A673 (cell line): ENCODE results near the gene ANKRD44. TPM values are rescaled to one million over a fixed set of nuclear protein-coding genes. Genes with fewer than 3 reads are reported as not detected.

Experiments
- BruUV-seq: library from RNA; stranded (reverse); fragments of 400-500 nt; replicated peaks from 2 replicates; lab custom pipeline; 2021; lab: Mats Ljungman, UMichigan
- CTCF ChIA-PET: fragments of 300-600 bp; sonication (Branson Sonifier 250); formaldehyde crosslinking; loops from one replicate; lab custom pipeline; 2022; ENCODE audit warnings: antibody characterized with exemption; lab: Charles Lee
- POLR2A ChIA-PET: fragments of 300-600 bp; sonication (Branson Sonifier 250); formaldehyde crosslinking; loops from one replicate; lab custom pipeline; 2022; ENCODE audit warnings: antibody characterized with exemption; ENCODE audit not compliant: low non-redundant PET; lab: Charles Lee
- DNase-seq: peaks from one replicate; pipeline ENCODE4 v3.0.0-alpha.2; 2015; ENCODE audit warnings: low spot score
- H3K27ac ChIP-seq: fragments of 200-600 bp; sonication (generic); 2 replicates; pipeline ENCODE4 v1.5.1; 2016; ENCODE audit warnings: mixed run types, low read depth, mild to moderate bottlenecking, mixed read lengths, antibody characterized with exemption, low read length; ENCODE audit not compliant: poor library complexity, severe bottlenecking
- H3K27me3 ChIP-seq: fragments of 200-600 bp; sonication (generic); replicated peaks from 2 replicates; pipeline ENCODE4 v1.6.1; 2017; ENCODE audit warnings: mixed run types, low read depth, mild to moderate bottlenecking, mixed read lengths, antibody characterized with exemption, low read length; ENCODE audit not compliant: insufficient read depth, poor library complexity
- H3K36me3 ChIP-seq: fragments of 200-600 bp; sonication (generic); 2 replicates; pipeline ENCODE4 v1.6.1; 2016; ENCODE audit warnings: mixed run types, mild to moderate bottlenecking, mixed read lengths, antibody characterized with exemption, low read length; ENCODE audit not compliant: insufficient read depth, poor library complexity, severe bottlenecking
- H3K4me1 ChIP-seq: fragments of 200-600 bp; sonication (generic); 2 replicates; pipeline ENCODE4 v1.6.1; 2017; ENCODE audit warnings: mixed run types, mild to moderate bottlenecking, mixed read lengths, antibody characterized with exemption, low read length; ENCODE audit not compliant: insufficient read depth, poor library complexity, severe bottlenecking
- H3K4me3 ChIP-seq: fragments of 200-600 bp; sonication (generic); 2 replicates; pipeline ENCODE4 v1.5.1; 2016; ENCODE audit warnings: low read depth, mixed run types, mild to moderate bottlenecking, mixed read lengths, low read length; ENCODE audit not compliant: poor library complexity, severe bottlenecking
- H3K9me3 ChIP-seq: fragments of 200-600 bp; sonication (generic); 2 replicates; pipeline ENCODE4 v1.6.1; 2016; ENCODE audit warnings: mixed run types, low read depth, mild to moderate bottlenecking, mixed read lengths, antibody characterized with exemption, low read length; ENCODE audit not compliant: poor library complexity, severe bottlenecking
- CTCF ChIP-seq: fragments of 300-800, 200-600 bp; sonication (generic); conservative IDR thresholded peaks from 2 replicates; pipeline ENCODE4 v1.5.1; 2017; ENCODE audit warnings: low read depth, mild to moderate bottlenecking, antibody characterized with exemption, low read length, moderate library complexity, mixed read lengths
- EZH2 ChIP-seq: fragments of 200-600 bp; sonication (generic); IDR thresholded peaks from 2 replicates; pipeline ENCODE4 v1.6.1; 2017; ENCODE audit warnings: borderline replicate concordance, low read depth, mild to moderate bottlenecking, mixed read lengths, antibody characterized with exemption, low read length; ENCODE audit not compliant: poor library complexity, severe bottlenecking
- intact Hi-C: fragments of 100-400 bp; cut with micrococcal nuclease; formaldehyde crosslinking; loops from one replicate; pipeline ENCODE4 v1.10.0; 2022; ENCODE audit not compliant: unreplicated experiment
- total RNA-seq: library from RNA; stranded (reverse); gene quantifications from 2 replicates; pipeline ENCODE4 v1.2.3, GENCODE V29; 2021

Gene ANKRD44
- total RNA-seq, 1 experiment from 2014 or later = 17.0 TPM

- BruUV-seq = no TSS peak
- Histone ChIP-seq H3K9me3 (no peaks in the 10 kb centered on the region), H3K4me3 (peak overlapping the region; percentile 61), H3K36me3 (no peaks in the 10 kb centered on the region), H3K27me3 (no peaks in the 10 kb centered on the region), H3K27ac (no peak overlapping the region), H3K4me1 (peaks cover 16% of the 10 kb centered on the region)
- no peak for TF ChIP-seq EZH2
- no peak for TF ChIP-seq CTCF
- intact Hi-C loops = loop anchor here (2.0 to 5.0 kb wide), 2 partner anchors 119 to 197 kb away; no protein-coding TSS in a partner anchor
- CTCF ChIA-PET = no interaction called here
- DNase-seq = peak; percentile 22
- POLR2A ChIA-PET = interaction anchor here (0.6 kb wide), 1 partner anchor 8 kb away, joined by 3 read pairs; no protein-coding TSS in a partner anchor
Observed at GRCh38 chr2:197309691-197310231, 819 bp downstream of the ANKRD44 start.

- CTCF ChIA-PET = no interaction called here
- intact Hi-C loops = no loop called here
- peaks cover 16% of the 10 kb centered on the region for H3K4me1 ChIP-seq
- no peak for TF ChIP-seq CTCF
- TF ChIP-seq EZH2 = no peak
- peak overlapping the region; percentile 61 for H3K4me3 ChIP-seq
- H3K9me3 ChIP-seq = no peaks in the 10 kb centered on the region
- no peak overlapping the region for H3K27ac ChIP-seq
- no peaks in the 10 kb centered on the region for H3K27me3 ChIP-seq
- no TSS peak for BruUV-seq
- no peaks in the 10 kb centered on the region for H3K36me3 ChIP-seq
- POLR2A ChIA-PET = interaction anchor here (0.5 to 0.6 kb wide), 2 partner anchors 9 to 138 kb away, joined by 3 read pairs; no protein-coding TSS in a partner anchor
- no peak for DNase-seq
Observed at GRCh38 chr2:197308996-197309690, 1.4 kb downstream of the ANKRD44 start.

- intact Hi-C loops = no loop called here
- TSS peak; percentile 32 for BruUV-seq
- H3K4me3 ChIP-seq = no peak overlapping the region
- peaks cover 16% of the 10 kb centered on the region for H3K4me1 ChIP-seq
- POLR2A ChIA-PET = interaction anchor here (0.5 kb wide), 1 partner anchor 138 kb away, joined by 3 read pairs; no protein-coding TSS in a partner anchor
- TF ChIP-seq EZH2 = no peak
- TF ChIP-seq CTCF = no peak
- H3K9me3 ChIP-seq = no peaks in the 10 kb centered on the region
- no peak for DNase-seq
- no peaks in the 10 kb centered on the region for H3K36me3 ChIP-seq
- no peak overlapping the region for H3K27ac ChIP-seq
- H3K27me3 ChIP-seq = no peaks in the 10 kb centered on the region
- CTCF ChIA-PET = no interaction called here
Observed at GRCh38 chr2:197308585-197308984, 2.0 kb downstream of the ANKRD44 start.
